ENCODE results near the gene EPN1.

DNA sequence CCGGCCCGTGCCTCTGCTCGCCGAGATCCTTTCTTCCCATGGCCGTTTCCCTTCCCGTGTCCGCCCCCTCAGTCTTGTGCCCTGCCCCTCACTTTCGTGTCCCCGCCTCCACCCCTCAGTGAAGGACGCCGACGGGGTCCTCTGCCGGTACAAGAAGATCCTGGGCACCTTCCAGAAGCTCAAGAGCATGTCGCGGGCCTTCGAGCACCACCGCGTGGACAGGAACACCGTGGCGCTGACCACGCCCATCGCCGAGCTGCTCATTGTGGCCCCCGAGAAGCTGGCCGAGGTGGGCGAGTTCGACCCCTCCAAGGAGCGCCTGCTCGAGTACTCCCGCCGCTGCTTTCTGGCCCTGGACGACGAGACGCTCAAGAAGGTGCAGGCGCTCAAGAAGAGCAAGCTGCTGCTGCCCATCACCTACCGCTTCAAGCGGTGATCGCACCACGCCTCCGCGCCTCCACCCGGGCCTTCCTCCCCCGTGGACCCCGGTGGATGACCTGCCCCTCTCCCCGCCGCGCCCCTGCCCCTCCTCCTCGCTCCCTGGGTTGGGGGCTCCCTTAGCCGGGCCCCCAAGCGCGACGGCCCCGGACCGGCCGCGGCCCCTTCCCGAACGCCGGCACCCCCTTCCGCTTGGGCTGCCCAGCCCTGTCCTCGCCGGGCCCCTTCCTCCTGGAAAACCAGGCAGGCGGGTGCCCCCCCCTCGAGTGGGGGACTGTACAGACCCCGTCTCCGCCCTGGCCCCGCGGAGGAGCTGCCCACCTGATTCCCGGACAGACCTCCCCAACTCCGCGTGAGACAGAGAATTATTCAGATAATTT, 22.5 kb upstream of the EPN1 start:
- TF ChIP-seq POLR2A (IDR thresholded peaks at IDR 0.05), result no peak
- TF ChIP-seq, protein P1, sequence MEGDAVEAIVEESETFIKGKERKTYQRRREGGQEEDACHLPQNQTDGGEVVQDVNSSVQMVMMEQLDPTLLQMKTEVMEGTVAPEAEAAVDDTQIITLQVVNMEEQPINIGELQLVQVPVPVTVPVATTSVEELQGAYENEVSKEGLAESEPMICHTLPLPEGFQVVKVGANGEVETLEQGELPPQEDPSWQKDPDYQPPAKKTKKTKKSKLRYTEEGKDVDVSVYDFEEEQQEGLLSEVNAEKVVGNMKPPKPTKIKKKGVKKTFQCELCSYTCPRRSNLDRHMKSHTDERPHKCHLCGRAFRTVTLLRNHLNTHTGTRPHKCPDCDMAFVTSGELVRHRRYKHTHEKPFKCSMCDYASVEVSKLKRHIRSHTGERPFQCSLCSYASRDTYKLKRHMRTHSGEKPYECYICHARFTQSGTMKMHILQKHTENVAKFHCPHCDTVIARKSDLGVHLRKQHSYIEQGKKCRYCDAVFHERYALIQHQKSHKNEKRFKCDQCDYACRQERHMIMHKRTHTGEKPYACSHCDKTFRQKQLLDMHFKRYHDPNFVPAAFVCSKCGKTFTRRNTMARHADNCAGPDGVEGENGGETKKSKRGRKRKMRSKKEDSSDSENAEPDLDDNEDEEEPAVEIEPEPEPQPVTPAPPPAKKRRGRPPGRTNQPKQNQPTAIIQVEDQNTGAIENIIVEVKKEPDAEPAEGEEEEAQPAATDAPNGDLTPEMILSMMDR (IDR thresholded peaks at IDR 0.05), result no peak
